Measurements from ENCODE around the gene GNL1.

Gene GNL1

GRCh38 chr6:30590509-30590908 lies 34.2 kb upstream of the GNL1 start:
- TF ChIP-seq CTCF (IDR thresholded peaks at IDR 0.05; ENCODE audit: control extremely low read depth, extremely low read depth, low read depth, missing control alignments), result no peak
- ChIA-PET CTCF (interaction anchor here (0.7 to 1.4 kb wide), 7 partner anchors 9 to 109 kb away, joined by 3 to 6 read pairs (median 3); partner anchors contain the start of gene ABCF1), POLR2A (interaction anchor here (1.0 to 2.6 kb wide), 2 partner anchors 23 to 96 kb away, joined by 4 to 12 read pairs; no protein-coding TSS in a partner anchor)
- DNase-seq (ENCODE audit: extremely low spot score), result no peak

- no peak for DNase-seq (ENCODE audit: extremely low spot score)
- ChIA-PET POLR2A (interaction anchor here (1.0 to 2.6 kb wide), 2 partner anchors 24 to 96 kb away, joined by 4 to 12 read pairs; no protein-coding TSS in a partner anchor), CTCF (interaction anchor here (0.7 to 1.4 kb wide), 6 partner anchors 9 to 108 kb away, joined by 3 to 6 read pairs (median 3); partner anchors contain the start of gene ABCF1)
- TF ChIP-seq CTCF (IDR thresholded peaks at IDR 0.05; ENCODE audit: control extremely low read depth, extremely low read depth, low read depth, missing control alignments), result no peak
Observed at GRCh38 chr6:30589754-30590358, 33.6 kb upstream of the GNL1 start.

- no peak for TF ChIP-seq CTCF (IDR thresholded peaks at IDR 0.05; ENCODE audit: control extremely low read depth, extremely low read depth, low read depth, missing control alignments)
- POLR2A ChIA-PET, result no interaction called here
- CTCF ChIA-PET, result interaction anchor here (1.2 to 8.4 kb wide), 3 partner anchors 9 to 42 kb away, joined by 6 to 62 read pairs (median 7); no protein-coding TSS in a partner anchor
- DNase-seq (ENCODE audit: extremely low spot score), result no peak
Observed at GRCh38 chr6:30583921-30584320, 27.6 kb upstream of the GNL1 start.

GRCh38 chr6:30578051-30578450 lies 21.8 kb upstream of the GNL1 start:
- DNase-seq (ENCODE audit: extremely low spot score), result no peak
- POLR2A ChIA-PET, result interaction anchor here (0.6 kb wide), 1 partner anchor 21 kb away, joined by 3 read pairs; the partner anchor contains the start of gene PRR3
- TF ChIP-seq CTCF (IDR thresholded peaks at IDR 0.05; ENCODE audit: control extremely low read depth, extremely low read depth, low read depth, missing control alignments), result no peak
- CTCF ChIA-PET, result interaction anchor here (0.8 to 2.0 kb wide), 6 partner anchors 11 to 153 kb away, joined by 3 to 9 read pairs (median 4); no protein-coding TSS in a partner anchor

- ChIA-PET CTCF (interaction anchor here (0.9 to 1.6 kb wide), 3 partner anchors 24 to 91 kb away, joined by 3 to 4 read pairs (median 4); no protein-coding TSS in a partner anchor), POLR2A (no interaction called here)
- TF ChIP-seq CTCF (IDR thresholded peaks at IDR 0.05; ENCODE audit: control extremely low read depth, extremely low read depth, low read depth, missing control alignments), result no peak
- no peak for DNase-seq (ENCODE audit: extremely low spot score)
Observed at GRCh38 chr6:30573113-30573512, 16.8 kb upstream of the GNL1 start.

- ChIA-PET POLR2A (no interaction called here), CTCF (interaction anchor here (1.0 kb wide), 1 partner anchor 25 kb away, joined by 4 read pairs; no protein-coding TSS in a partner anchor)
- no peak for DNase-seq (ENCODE audit: extremely low spot score)
- TF ChIP-seq CTCF (IDR thresholded peaks at IDR 0.05; ENCODE audit: control extremely low read depth, extremely low read depth, low read depth, missing control alignments), result no peak
Observed at GRCh38 chr6:30572148-30572547, 15.9 kb upstream of the GNL1 start.

Data from GM10248 (cell line).